Esophagus (tissue), 2 donors: Measurements from ENCODE around the gene DAZAP2. TPM values are rescaled to one million over a fixed set of nuclear protein-coding genes. Genes with fewer than 3 reads are reported as not detected.
"Not testable (repeated sequence)": the region's sequence is repeated elsewhere in the genome, so short reads cannot be mapped to it uniquely, and the experiment has no call there.

Source experiments
- H3K27ac ChIP-seq, 2 donors: one replicate each; pipeline ENCODE4 v1.5.1; 2013; ENCODE audit warnings: low read depth in 2 of 2, mild to moderate bottlenecking in 2 of 2, inconsistent platforms in 1 of 2, low read length in 1 of 2, moderate library complexity in 1 of 2
- H3K27me3 ChIP-seq, 2 donors: one replicate each; pipeline ENCODE4 v1.6.1; 2013; ENCODE audit warnings: low read length in 2 of 2, control low read depth in 1 of 2, mild to moderate bottlenecking in 1 of 2; ENCODE audit not compliant: insufficient read depth in 2 of 2, control insufficient read depth in 1 of 2
- H3K36me3 ChIP-seq, 2 donors: one replicate each; pipeline ENCODE4 v1.6.1; 2013; ENCODE audit warnings: low read length in 1 of 2; ENCODE audit not compliant: control insufficient read depth in 2 of 2, insufficient read depth in 2 of 2
- H3K4me1 ChIP-seq, 2 donors: one replicate each; pipeline ENCODE4 v1.6.1; 2013; ENCODE audit warnings: low read length in 1 of 2; ENCODE audit not compliant: control insufficient read depth in 2 of 2, insufficient read depth in 2 of 2
- H3K4me3 ChIP-seq, 2 donors: one replicate each; pipeline ENCODE4 v1.5.1; 2013; ENCODE audit warnings: low read length in 2 of 2, mild to moderate bottlenecking in 2 of 2, low read depth in 1 of 2, moderate library complexity in 1 of 2
- H3K9me3 ChIP-seq, 2 donors: one replicate each; pipeline ENCODE4 v1.6.1; 2013; ENCODE audit warnings: mild to moderate bottlenecking in 2 of 2, low read depth in 1 of 2, low read length in 1 of 2, moderate library complexity in 1 of 2; ENCODE audit not compliant: control insufficient read depth in 2 of 2, insufficient read depth in 1 of 2
- WGBS, 2 donors: extraction: QIAGEN DNeasy Blood & Tissue Kit; methylation state at CpG; one replicate each; pipeline ENCODE4 v1.1.7; 2013; 5-methylcytosine and 5-hydroxymethylcytosine counted together
- polyA plus RNA-seq, 2 donors: library from polyadenylated mRNA; stranded (reverse); fragments of 200-250 nt; gene quantifications; one replicate each; pipeline ENCODE4 v1.2.3, GENCODE V29; 2013
- donor health status: healthy with polysubstance abuse.
- donor health status: Bipolar disorder and iron deficiency.

DAZAP2 gene
- polyA plus RNA-seq, 2 donors: 66.5 to 185 TPM

DNA sequence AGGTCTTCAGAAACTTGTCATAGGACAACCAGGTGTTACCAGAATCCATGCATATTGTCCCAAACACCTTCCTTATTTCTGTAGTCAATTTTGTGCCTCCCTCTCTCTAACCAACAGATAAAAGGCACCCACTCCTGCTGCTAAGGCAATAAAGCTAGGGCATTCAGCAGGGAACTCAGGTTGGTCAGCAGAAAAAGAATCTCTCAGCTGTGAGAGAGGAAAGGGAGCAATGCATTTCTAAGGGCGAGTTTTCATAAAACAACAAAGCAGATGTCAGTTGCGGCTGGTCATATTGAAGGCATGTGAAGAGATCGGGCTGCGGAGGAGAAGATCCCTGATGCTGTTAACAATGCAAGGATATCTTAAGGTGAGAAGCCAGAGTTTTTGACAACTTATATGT, 13.4 kb upstream of the DAZAP2 start:
- no peak overlapping the region for H3K27ac ChIP-seq
- no peaks in the 10 kb centered on the region for H3K4me1 ChIP-seq
- no peak overlapping the region for H3K4me3 ChIP-seq
- no peaks in the 10 kb centered on the region for H3K27me3 ChIP-seq
- no peaks in the 10 kb centered on the region for H3K36me3 ChIP-seq
- no peaks in the 10 kb centered on the region for H3K9me3 ChIP-seq
- WGBS, 2 donors: 92 to 94% methylated on average over 4 of the region's 4 CpGs

DNA sequence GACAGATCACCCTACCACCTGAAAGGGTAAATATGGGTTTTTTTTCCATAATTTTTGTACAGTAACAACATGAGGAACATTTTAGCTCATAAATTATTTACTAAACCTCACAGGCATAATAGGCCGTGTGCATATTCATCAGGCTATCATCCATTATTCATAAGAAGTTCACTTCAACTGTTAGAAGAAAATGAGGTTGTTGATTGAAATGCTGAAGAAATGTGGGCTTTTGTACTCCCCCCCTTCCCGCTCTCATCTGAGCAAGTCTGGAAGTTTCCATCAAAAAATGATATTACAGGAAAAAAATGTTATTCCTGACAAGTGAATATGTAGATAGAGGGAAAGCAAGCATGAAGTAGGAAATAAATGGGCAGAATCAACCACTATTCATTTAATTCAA, 12.9 kb upstream of the DAZAP2 start:
- H3K36me3 ChIP-seq: no peaks in the 10 kb centered on the region
- H3K4me3 ChIP-seq: no peak overlapping the region
- H3K27me3 ChIP-seq: no peaks in the 10 kb centered on the region
- no peaks in the 10 kb centered on the region for H3K4me1 ChIP-seq
- H3K27ac ChIP-seq: no peak overlapping the region
- 93 to 98% methylated on average over 2 of the region's 2 CpGs for WGBS, 2 donors
- H3K9me3 ChIP-seq: no peaks in the 10 kb centered on the region

GRCh38 chr12:51227112-51227511, 11.5 kb upstream of the DAZAP2 start:
- not testable (repeated sequence) for H3K4me3 ChIP-seq, H3K4me1 ChIP-seq, H3K36me3 ChIP-seq, H3K27me3 ChIP-seq, H3K27ac ChIP-seq, H3K9me3 ChIP-seq
- WGBS, 2 donors: 75 to 83% methylated on average over 5 of the region's 5 CpGs

- no peaks in the 10 kb centered on the region for H3K9me3 ChIP-seq
- 90 to 95% methylated on average over 1 of the region's 1 CpG for WGBS, 2 donors
- no peak overlapping the region for H3K27ac ChIP-seq
- H3K4me1 ChIP-seq: no peaks in the 10 kb centered on the region
- no peaks in the 10 kb centered on the region for H3K36me3 ChIP-seq
- no peaks in the 10 kb centered on the region for H3K27me3 ChIP-seq
- no peak overlapping the region for H3K4me3 ChIP-seq
Measured at GRCh38 chr12:51227962-51228361, 10.7 kb upstream of the DAZAP2 start.

GRCh38 chr12:51229116-51229809, 9.4 kb upstream of the DAZAP2 start:
- H3K9me3 ChIP-seq: no peaks in the 10 kb centered on the region
- no peaks in the 10 kb centered on the region for H3K27me3 ChIP-seq
- H3K4me3 ChIP-seq: no peak overlapping the region
- H3K4me1 ChIP-seq: no peaks in the 10 kb centered on the region
- 92 to 98% methylated on average over 7 of the region's 7 CpGs for WGBS, 2 donors
- no peaks in the 10 kb centered on the region for H3K36me3 ChIP-seq
- H3K27ac ChIP-seq: no peak overlapping the region

- Histone ChIP-seq H3K36me3 (no peaks in the 10 kb centered on the region), H3K4me1 (no peaks in the 10 kb centered on the region), H3K27me3 (no peaks in the 10 kb centered on the region), H3K9me3 (no peaks in the 10 kb centered on the region), H3K4me3 (no peak overlapping the region), H3K27ac (no peak overlapping the region)
Measured at GRCh38 chr12:51232642-51233041, 6.0 kb upstream of the DAZAP2 start.

GRCh38 chr12:51234530-51234929, 4.1 kb upstream of the DAZAP2 start:
- H3K36me3 ChIP-seq: no peaks in the 10 kb centered on the region
- H3K9me3 ChIP-seq: no peaks in the 10 kb centered on the region
- H3K4me1 ChIP-seq: no peaks in the 10 kb centered on the region
- no peak overlapping the region for H3K4me3 ChIP-seq
- no peak overlapping the region for H3K27ac ChIP-seq
- H3K27me3 ChIP-seq: no peaks in the 10 kb centered on the region
- WGBS, 2 donors: 56 to 78% methylated on average over 5 of the region's 5 CpGs

- Histone ChIP-seq H3K36me3 (peaks cover 12 to 17% of the 10 kb centered on the region in 2 donors), H3K27me3 (no peaks in the 10 kb centered on the region), H3K27ac (peak overlapping the region; percentile 100), H3K4me3 (peak overlapping the region; percentile 45 to 85), H3K4me1 (peaks cover 0 to 8% of the 10 kb centered on the region in 2 donors), H3K9me3 (no peaks in the 10 kb centered on the region)
- WGBS, 2 donors: 7% methylated on average over 10 of the region's 10 CpGs
Measured at GRCh38 chr12:51238037-51238509, 553 bp upstream of the DAZAP2 start.

DNA sequence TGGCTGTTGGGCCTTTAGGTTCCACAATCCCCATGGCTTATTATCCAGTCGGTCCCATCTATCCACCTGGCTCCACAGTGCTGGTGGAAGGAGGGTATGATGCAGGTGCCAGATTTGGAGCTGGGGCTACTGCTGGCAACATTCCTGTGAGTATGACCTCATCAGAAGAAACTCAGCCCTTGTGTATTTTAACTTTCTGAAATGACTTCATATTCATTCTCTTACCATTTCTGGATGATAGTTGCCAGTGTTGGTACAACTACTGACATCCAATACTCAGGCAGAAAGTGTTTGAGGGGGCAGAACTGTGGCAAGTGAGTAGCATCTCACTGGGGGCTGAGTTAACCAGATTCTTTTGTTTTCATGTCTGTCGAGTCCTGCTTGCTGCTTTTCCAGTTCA, 2.3 kb downstream of the DAZAP2 start:
- peak overlapping the region in 1 of 2 donors; percentile 23 for H3K27ac ChIP-seq
- 54 to 62% methylated on average over 2 of the region's 2 CpGs for WGBS, 2 donors
- H3K27me3 ChIP-seq: no peaks in the 10 kb centered on the region
- no peaks in the 10 kb centered on the region for H3K9me3 ChIP-seq
- H3K4me3 ChIP-seq: no peak overlapping the region
- H3K4me1 ChIP-seq: peaks cover 0 to 8% of the 10 kb centered on the region in 2 donors
- H3K36me3 ChIP-seq: peaks cover 12 to 25% of the 10 kb centered on the region in 2 donors

GRCh38 chr12:51242120-51242519, 3.5 kb downstream of the DAZAP2 start:
- Histone ChIP-seq H3K36me3 (peaks cover 12 to 31% of the 10 kb centered on the region in 2 donors), H3K9me3 (no peaks in the 10 kb centered on the region), H3K27me3 (no peaks in the 10 kb centered on the region), H3K4me1 (peaks cover 0 to 8% of the 10 kb centered on the region in 2 donors), H3K4me3 (no peak overlapping the region), H3K27ac (no peak overlapping the region)
- WGBS, 2 donors: 76 to 86% methylated on average over 7 of the region's 7 CpGs
